HepG2 (cell line): Measurements from ENCODE around the gene MDP1. TPM values are rescaled to one million over a fixed set of nuclear protein-coding genes. Genes with fewer than 3 reads are reported as not detected.

Source experiments
- KAT8 ChIP-seq: IDR thresholded peaks from 2 replicates; pipeline ENCODE4 v1.6.1; 2016; ENCODE audit warnings: missing genetic modification reagents, missing compliant biosample characterization
- KLF13 ChIP-seq: sonication (generic); formaldehyde crosslinking; IDR thresholded peaks from 2 replicates; pipeline ENCODE4 v1.4.0; 2020; ENCODE audit warnings: mild to moderate bottlenecking, missing genetic modification reagents
- KLF9 ChIP-seq: IDR thresholded peaks from 2 replicates; pipeline ENCODE4 v1.6.1; 2016; ENCODE audit warnings: low read depth
- NFYB ChIP-seq: sonication (generic); formaldehyde crosslinking; IDR thresholded peaks from 2 replicates; pipeline ENCODE4 v1.4.0; 2020; ENCODE audit warnings: missing genetic modification reagents
- RARG ChIP-seq: sonication (generic); formaldehyde crosslinking; IDR thresholded peaks from 2 replicates; pipeline ENCODE4 v1.4.0; 2020; ENCODE audit warnings: low read depth, mild to moderate bottlenecking, missing genetic modification reagents
- RCOR2 ChIP-seq: IDR thresholded peaks from 2 replicates; pipeline ENCODE4 v1.6.1; 2016; ENCODE audit warnings: missing biosample characterization, missing genetic modification reagents
- RERE ChIP-seq: IDR thresholded peaks from 2 replicates; pipeline ENCODE4 v1.6.1; 2016; ENCODE audit warnings: low read depth, missing genetic modification reagents, missing compliant biosample characterization
- RFX1 ChIP-seq: fragments of 450-650 bp; IDR thresholded peaks from 2 replicates; pipeline ENCODE4 v1.6.1; 2017
- ZBTB39 ChIP-seq: sonication (generic); formaldehyde crosslinking; IDR thresholded peaks from 2 replicates; pipeline ENCODE4 v1.5.0; 2020; ENCODE audit warnings: missing genetic modification reagents
- ZNF20 ChIP-seq: sonication (generic); formaldehyde crosslinking; IDR thresholded peaks from 2 replicates; pipeline ENCODE4 v1.4.0; 2020; ENCODE audit warnings: mild to moderate bottlenecking, moderate library complexity, missing genetic modification reagents
- ZNF326 ChIP-seq: sonication (generic); formaldehyde crosslinking; IDR thresholded peaks from 2 replicates; pipeline ENCODE4 v1.4.0; 2020; ENCODE audit warnings: missing genetic modification reagents, borderline replicate concordance
- ZNF431 ChIP-seq: sonication (generic); formaldehyde crosslinking; IDR thresholded peaks from 2 replicates; pipeline ENCODE4 v1.9.0; 2022; ENCODE audit warnings: missing genetic modification reagents, low read depth, mild to moderate bottlenecking, borderline replicate concordance
- ZNF577 ChIP-seq: sonication (generic); formaldehyde crosslinking; IDR thresholded peaks from 2 replicates; pipeline ENCODE4 v1.4.0; 2020; ENCODE audit warnings: mild to moderate bottlenecking, low read depth, missing genetic modification reagents, borderline replicate concordance
- ZNF703 ChIP-seq: sonication (generic); formaldehyde crosslinking; IDR thresholded peaks from 2 replicates; pipeline ENCODE4 v1.5.1; 2020; ENCODE audit warnings: missing genetic modification reagents, mild to moderate bottlenecking, moderate library complexity, borderline replicate concordance
- polyA plus RNA-seq, 8 experiments: library from polyadenylated mRNA; depleted of rRNA in 3 of 8; stranded (reverse) in 7 of 8; unstranded in 1 of 8; fragments of >200 nt; fragmentation: Illumina TruSeq in 4 of 8; extraction: Trizol in 4 of 8; gene quantifications; 2 replicates each; pipeline versions ENCODE4 v1.2.1 to v1.2.3, GENCODE V29; 2011 to 2016; ENCODE audit warnings: low read depth in 4 of 8, missing spikeins in 1 of 8, mixed read lengths in 1 of 8; ENCODE audit not compliant: insufficient read depth in 1 of 8
- total RNA-seq, 5 experiments: library from RNA; depleted of rRNA; stranded (reverse); fragments of >200 nt; fragmentation: Illumina TruSeq; extraction: Trizol; gene quantifications; 2 replicates each; pipeline ENCODE4 v1.2.3, GENCODE V29; 2016; ENCODE audit warnings: low read depth in 1 of 5
- TF ChIP-seq, protein P1 (sequence below): sonication (generic); formaldehyde crosslinking; IDR thresholded peaks from 2 replicates; pipeline ENCODE4 v1.5.0; 2020; ENCODE audit warnings: mild to moderate bottlenecking, missing genetic modification reagents
- TF ChIP-seq, protein P2 (sequence below): sonication (generic); formaldehyde crosslinking; IDR thresholded peaks from 2 replicates; pipeline ENCODE4 v1.9.0; 2021; ENCODE audit warnings: missing genetic modification reagents, borderline replicate concordance

Gene MDP1
- total and polyA plus RNA-seq, 2 of the 13 experiments (the other 11 are each of a cell fraction or from before 2014, with no cell fraction given): 44.1 to 48.7 TPM

- TF ChIP-seq, protein P1, sequence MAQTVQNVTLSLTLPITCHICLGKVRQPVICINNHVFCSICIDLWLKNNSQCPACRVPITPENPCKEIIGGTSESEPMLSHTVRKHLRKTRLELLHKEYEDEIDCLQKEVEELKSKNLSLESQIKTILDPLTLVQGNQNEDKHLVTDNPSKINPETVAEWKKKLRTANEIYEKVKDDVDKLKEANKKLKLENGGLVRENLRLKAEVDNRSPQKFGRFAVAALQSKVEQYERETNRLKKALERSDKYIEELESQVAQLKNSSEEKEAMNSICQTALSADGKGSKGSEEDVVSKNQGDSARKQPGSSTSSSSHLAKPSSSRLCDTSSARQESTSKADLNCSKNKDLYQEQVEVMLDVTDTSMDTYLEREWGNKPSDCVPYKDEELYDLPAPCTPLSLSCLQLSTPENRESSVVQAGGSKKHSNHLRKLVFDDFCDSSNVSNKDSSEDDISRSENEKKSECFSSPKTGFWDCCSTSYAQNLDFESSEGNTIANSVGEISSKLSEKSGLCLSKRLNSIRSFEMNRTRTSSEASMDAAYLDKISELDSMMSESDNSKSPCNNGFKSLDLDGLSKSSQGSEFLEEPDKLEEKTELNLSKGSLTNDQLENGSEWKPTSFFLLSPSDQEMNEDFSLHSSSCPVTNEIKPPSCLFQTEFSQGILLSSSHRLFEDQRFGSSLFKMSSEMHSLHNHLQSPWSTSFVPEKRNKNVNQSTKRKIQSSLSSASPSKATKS: no peak
- TF ChIP-seq ZNF577 (peak; percentile 50; the same call in 1 of the 2 replicates), NFYB (CRISPR knock-in tag) (peak; percentile 99), ZNF703 (CRISPR knock-in tag) (no peak), ZNF431 (CRISPR knock-in tag) (no peak), KLF9 (peak; percentile 91), KLF13 (CRISPR knock-in tag) (peak; percentile 97), KAT8 (CRISPR knock-in tag) (peak; percentile 100), ZNF20 (CRISPR knock-in tag) (peak; percentile 3; the same call in 1 of the 2 replicates), RFX1 (no peak), ZBTB39 (peak; percentile 72; the same call in 1 of the 2 replicates), RCOR2 (CRISPR knock-in tag) (peak; percentile 55), ZNF326 (CRISPR knock-in tag) (no peak), RARG (no peak), RERE (CRISPR knock-in tag) (peak; percentile 62)
- TF ChIP-seq, protein P2, sequence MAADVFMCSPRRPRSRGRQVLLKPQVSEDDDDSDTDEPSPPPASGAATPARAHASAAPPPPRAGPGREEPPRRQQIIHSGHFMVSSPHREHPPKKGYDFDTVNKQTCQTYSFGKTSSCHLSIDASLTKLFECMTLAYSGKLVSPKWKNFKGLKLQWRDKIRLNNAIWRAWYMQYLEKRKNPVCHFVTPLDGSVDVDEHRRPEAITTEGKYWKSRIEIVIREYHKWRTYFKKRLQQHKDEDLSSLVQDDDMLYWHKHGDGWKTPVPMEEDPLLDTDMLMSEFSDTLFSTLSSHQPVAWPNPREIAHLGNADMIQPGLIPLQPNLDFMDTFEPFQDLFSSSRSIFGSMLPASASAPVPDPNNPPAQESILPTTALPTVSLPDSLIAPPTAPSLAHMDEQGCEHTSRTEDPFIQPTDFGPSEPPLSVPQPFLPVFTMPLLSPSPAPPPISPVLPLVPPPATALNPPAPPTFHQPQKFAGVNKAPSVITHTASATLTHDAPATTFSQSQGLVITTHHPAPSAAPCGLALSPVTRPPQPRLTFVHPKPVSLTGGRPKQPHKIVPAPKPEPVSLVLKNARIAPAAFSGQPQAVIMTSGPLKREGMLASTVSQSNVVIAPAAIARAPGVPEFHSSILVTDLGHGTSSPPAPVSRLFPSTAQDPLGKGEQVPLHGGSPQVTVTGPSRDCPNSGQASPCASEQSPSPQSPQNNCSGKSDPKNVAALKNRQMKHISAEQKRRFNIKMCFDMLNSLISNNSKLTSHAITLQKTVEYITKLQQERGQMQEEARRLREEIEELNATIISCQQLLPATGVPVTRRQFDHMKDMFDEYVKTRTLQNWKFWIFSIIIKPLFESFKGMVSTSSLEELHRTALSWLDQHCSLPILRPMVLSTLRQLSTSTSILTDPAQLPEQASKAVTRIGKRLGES: no peak
These were observed 2.7 kb downstream of the MDP1 start, which contains the start of gene CHMP4A (continued) for GRCh38 chr14:24212924-24213865.
